Retinal pigment epithelial cell (primary cell): ENCODE measurements around the gene PARD3.

Experiments used
- DNase-seq: peaks from one replicate; pipeline ENCODE4 v3.0.0-alpha.2; 2010; ENCODE audit warnings: low read depth
- H3K4me3 ChIP-seq: 2 replicates; pipeline ENCODE4 v1.5.1; 2011; ENCODE audit warnings: mild to moderate bottlenecking, low read length, control low read depth, moderate library complexity
- CTCF ChIP-seq: conservative IDR thresholded peaks from 2 replicates; pipeline ENCODE4 v1.5.1; 2011; ENCODE audit warnings: low read depth, low read length, control low read depth, inconsistent platforms

PARD3 gene

GRCh38 chr10:34169677-34170076 lies 645.4 kb downstream of the PARD3 start:
- DNase-seq = no peak
- TF ChIP-seq CTCF = no peak
- no peak overlapping the region for H3K4me3 ChIP-seq

GRCh38 chr10:34169131-34169530 lies 646.0 kb downstream of the PARD3 start:
- DNase-seq = no peak
- H3K4me3 ChIP-seq = no peak overlapping the region
- TF ChIP-seq CTCF = no peak

DNA sequence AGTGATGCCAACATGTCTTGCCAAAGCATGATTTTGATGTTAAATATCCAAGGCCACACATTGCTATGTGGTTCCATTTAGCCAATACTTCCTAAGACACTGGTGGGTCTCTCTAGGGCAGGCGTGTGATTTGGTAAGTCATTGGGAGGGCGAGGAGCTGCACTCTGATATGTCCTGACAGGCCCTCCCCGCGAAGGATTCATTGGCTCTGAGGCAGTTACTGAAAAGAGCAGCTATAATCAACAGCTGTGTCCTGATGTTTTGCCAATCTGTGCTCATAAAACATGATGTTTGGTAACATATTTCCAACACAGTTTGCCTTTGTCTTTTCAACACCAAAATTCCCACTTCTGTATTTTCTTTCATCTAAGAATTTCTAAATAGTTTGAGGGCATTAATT lies 646.7 kb downstream of the PARD3 start:
- no peak for DNase-seq

DNA sequence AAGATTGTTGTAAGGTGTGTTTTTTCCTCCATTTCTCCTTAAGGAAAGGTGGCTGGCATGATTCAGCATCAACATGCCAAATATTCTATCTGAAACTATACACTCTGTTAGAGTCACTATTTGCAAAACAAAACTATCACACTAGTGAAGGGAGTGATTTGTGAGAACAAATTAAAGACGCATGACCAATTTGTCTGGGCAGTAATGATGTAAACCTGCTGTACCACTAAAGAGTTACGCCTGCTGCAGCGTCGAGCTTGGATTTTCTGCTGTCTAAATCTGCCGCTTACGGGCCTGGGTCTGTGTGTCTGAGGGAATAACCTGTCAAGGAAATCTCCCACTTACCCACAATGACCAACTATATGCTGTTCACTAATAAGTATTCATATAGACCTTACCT lies 648.3 kb downstream of the PARD3 start:
- DNase-seq = no peak
- H3K4me3 ChIP-seq = no peak overlapping the region
- TF ChIP-seq CTCF = no peak

More for the DNA sequence above, 646.7 kb downstream of the PARD3 start:
- H3K4me3 ChIP-seq = no peak overlapping the region
- TF ChIP-seq CTCF = no peak

DNA sequence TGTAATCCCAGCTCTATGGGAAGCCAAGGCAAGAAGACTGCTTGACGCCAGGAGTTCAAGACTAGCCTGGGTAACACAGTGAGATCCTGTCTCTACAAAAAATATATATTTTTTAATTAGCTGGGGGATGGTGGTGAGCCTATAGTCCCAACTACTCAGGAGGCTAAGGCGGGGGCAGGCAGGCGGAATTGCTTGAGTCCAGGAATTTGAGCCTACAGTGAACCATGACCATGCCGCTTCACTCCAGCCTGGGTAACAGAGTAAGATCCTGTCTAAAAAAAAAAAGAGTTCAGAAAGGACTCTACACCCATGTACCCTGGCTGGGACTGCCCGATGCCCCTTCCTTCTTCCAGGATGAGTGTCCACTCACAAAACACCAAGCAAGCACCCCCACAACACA lies 648.7 kb downstream of the PARD3 start:
- no peak for DNase-seq
- TF ChIP-seq CTCF = no peak
- H3K4me3 ChIP-seq = no peak overlapping the region

DNA sequence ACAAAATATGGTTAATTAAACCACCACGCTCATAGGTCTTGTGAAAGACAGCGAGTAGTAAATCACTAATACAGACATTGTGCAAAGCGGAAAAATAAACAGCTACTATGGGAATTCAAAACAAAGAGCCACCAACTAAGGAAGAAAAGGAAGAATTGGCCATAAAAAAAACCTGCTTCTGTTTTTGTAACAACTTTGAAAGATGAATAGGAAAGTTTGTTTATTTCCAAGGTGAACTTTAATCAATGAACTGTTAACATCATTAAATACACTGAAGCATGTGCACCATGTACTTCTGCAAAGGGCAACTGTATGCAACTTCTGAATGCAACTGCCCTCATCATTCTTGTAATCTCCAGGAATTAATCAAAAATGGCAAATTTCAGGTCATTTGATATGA lies 651.1 kb downstream of the PARD3 start:
- no peak overlapping the region for H3K4me3 ChIP-seq
- no peak for TF ChIP-seq CTCF
- DNase-seq = no peak

- no peak for TF ChIP-seq CTCF
- DNase-seq = no peak
- no peak overlapping the region for H3K4me3 ChIP-seq
Observed at GRCh38 chr10:34163075-34163905, 651.8 kb downstream of the PARD3 start.
